HepG2 (cell line): ENCODE measurements around the gene ARHGEF11. TPM values are rescaled to one million over a fixed set of nuclear protein-coding genes. Genes with fewer than 3 reads are reported as not detected.

Source experiments
- ATAC-seq: fragments of 200-7000 bp; cut with Tn5 transposase; 3 replicates; pipeline ENCODE4 v1.9.1; 2020; ENCODE audit warnings: mild to moderate bottlenecking, moderate library complexity
- BruUV-seq: library from RNA; stranded (reverse); fragments of 400-500 nt; replicated peaks from 2 replicates; lab custom pipeline; 2021; lab: Mats Ljungman, UMichigan
- CTCF ChIA-PET: fragments of 300-600 bp; formaldehyde crosslinking; extraction: SDS; loops from one replicate; lab custom pipeline; 2021; ENCODE audit warnings: low total read pairs, inconsistent platforms, low intra/inter-chr PET ratio; lab: Yijun Ruan, JAX
- POLR2A ChIA-PET: fragments of 350-600 bp; sonication (Branson Sonifier 250); formaldehyde crosslinking; loops from one replicate; lab custom pipeline; 2020; ENCODE audit warnings: antibody characterized with exemption, inconsistent platforms; lab: Yijun Ruan, JAX
- DNase-seq: peaks from one replicate; pipeline ENCODE4 v3.0.0-alpha.2; 2015; ENCODE audit warnings: low spot score
- FAIRE-seq: peaks from 3 replicates; lab custom pipeline; 2011; peaks lifted over from hg19 to GRCh38; lab: Jason Lieb, UNC
- H2AFZ ChIP-seq: one replicate; pipeline ENCODE4 v1.6.1; 2011; ENCODE audit warnings: low read length, inconsistent platforms
- H3K27ac ChIP-seq: fragments of 300-600 bp; 3 replicates; pipeline ENCODE4 v1.8.0; 2011; ENCODE audit warnings: mixed run types, mild to moderate bottlenecking, mixed read lengths, low read length, inconsistent platforms; ENCODE audit not compliant: insufficient read depth; ENCODE audit errors: extremely low read length
- H3K27me3 ChIP-seq, 2 experiments: fragments of 200-600 bp in 1 of 2; 2 replicates in 1 of 2; 3 replicates in 1 of 2; pipeline versions ENCODE4 v1.6.0 to v1.8.0; 2011; ENCODE audit warnings: low read length in 2 of 2, mild to moderate bottlenecking in 2 of 2, moderate library complexity in 2 of 2, inconsistent platforms in 1 of 2; ENCODE audit not compliant: insufficient read depth in 2 of 2, control insufficient read depth in 1 of 2
- H3K36me3 ChIP-seq, 2 experiments: fragments of 200-600 bp in 1 of 2; replicated peaks in 1 of 2; 2 replicates in 1 of 2; 3 replicates in 1 of 2; pipeline versions ENCODE4 v1.5.1 to v1.8.0; 2011; ENCODE audit warnings: low read length in 2 of 2, inconsistent platforms in 1 of 2; ENCODE audit not compliant: insufficient read depth in 2 of 2, control insufficient read depth in 1 of 2
- H3K4me1 ChIP-seq: 2 replicates; pipeline ENCODE4 v1.5.1; 2012; ENCODE audit warnings: low read length, inconsistent platforms; ENCODE audit not compliant: insufficient read depth
- H3K4me2 ChIP-seq: 2 replicates; pipeline ENCODE4 v1.6.0; 2011; ENCODE audit warnings: low read depth, low read length, inconsistent platforms
- H3K4me3 ChIP-seq, 3 experiments: fragments of 200-600 bp in 1 of 3; sonication (generic), shearing (Covaris generic) in 1 of 3; replicated peaks in 1 of 3; 2 replicates each; pipeline ENCODE4 v1.5.1; 2011 to 2016; ENCODE audit warnings: low read length in 3 of 3, inconsistent platforms in 2 of 3, low read depth in 2 of 3, mild to moderate bottlenecking in 2 of 3, control low read depth in 1 of 3, mixed read lengths in 1 of 3; ENCODE audit not compliant: insufficient read depth in 1 of 3
- H3K79me2 ChIP-seq: one replicate; pipeline ENCODE4 v1.6.1; 2011; ENCODE audit warnings: low read length, inconsistent platforms; ENCODE audit not compliant: insufficient read depth
- H3K9ac ChIP-seq: 2 replicates; pipeline ENCODE4 v1.6.0; 2011; ENCODE audit warnings: mild to moderate bottlenecking, low read depth, low read length, inconsistent platforms; ENCODE audit not compliant: insufficient read depth
- H3K9me3 ChIP-seq: 2 replicates; pipeline ENCODE4 v1.5.1; 2012; ENCODE audit warnings: mild to moderate bottlenecking, low read length
- H4K20me1 ChIP-seq: 2 replicates; pipeline ENCODE4 v1.6.0; 2011; ENCODE audit warnings: inconsistent platforms, mild to moderate bottlenecking, low read length, moderate library complexity; ENCODE audit not compliant: insufficient read depth
- ATF1 ChIP-seq: IDR thresholded peaks from 2 replicates; pipeline ENCODE4 v1.6.1; 2016; ENCODE audit warnings: mild to moderate bottlenecking, control low read depth
- IRX3 ChIP-seq: sonication (generic); formaldehyde crosslinking; IDR thresholded peaks from 2 replicates; pipeline ENCODE4 v1.8.1; 2023; ENCODE audit warnings: mild to moderate bottlenecking, low read depth, missing genetic modification reagents, borderline replicate concordance
- KAT7 ChIP-seq: IDR thresholded peaks from 2 replicates; pipeline ENCODE4 v1.6.1; 2018; ENCODE audit warnings: borderline replicate concordance, missing compliant biosample characterization
- MZF1 ChIP-seq: sonication (generic); formaldehyde crosslinking; IDR thresholded peaks from 2 replicates; pipeline ENCODE4 v1.8.1; 2023; ENCODE audit warnings: mild to moderate bottlenecking, missing genetic modification reagents, borderline replicate concordance
- TBL1XR1 ChIP-seq: fragments of 150-350 bp; IDR thresholded peaks from 2 replicates; pipeline ENCODE4 v1.6.1; 2014; ENCODE audit warnings: borderline replicate concordance, low read length; ENCODE audit not compliant: partially characterized antibody
- U2AF1 ChIP-seq: fragments of 200-400 bp; formaldehyde crosslinking; optimal IDR thresholded peaks from 2 replicates; pipeline ENCODE3; 2017; ENCODE audit warnings: mild to moderate bottlenecking, low read depth, low read length
- ZFP37 ChIP-seq: sonication (generic); formaldehyde crosslinking; IDR thresholded peaks from 2 replicates; pipeline ENCODE4 v1.4.0; 2020; ENCODE audit warnings: missing genetic modification reagents, borderline replicate concordance
- ZNF570 ChIP-seq: sonication (generic); formaldehyde crosslinking; IDR thresholded peaks from 2 replicates; pipeline ENCODE4 v1.4.0; 2020; ENCODE audit warnings: mild to moderate bottlenecking, missing genetic modification reagents, borderline replicate concordance
- ZNF644 ChIP-seq: IDR thresholded peaks from 2 replicates; pipeline ENCODE4 v1.6.1; 2016; ENCODE audit warnings: low read depth
- WGBS: methylation state at CpG from one replicate; pipeline ENCODE4 v1.1.6; 2017; ENCODE audit warnings: low lambda C conversion rate; 5-methylcytosine and 5-hydroxymethylcytosine counted together
- in situ Hi-C: cut with HindIII; loops from 2 replicates; pipeline ENCODE4 v1.10.0; 2017; ENCODE audit warnings: low pct_unique_long_range_greater_than_20kb; ENCODE audit not compliant: extremely low pct_ligation_motif_present
- intact Hi-C: fragments of 100-400 bp; cut with micrococcal nuclease; formaldehyde crosslinking; loops from one replicate; pipeline ENCODE4 v1.10.0; 2022; ENCODE audit not compliant: unreplicated experiment
- polyA plus RNA-seq, 8 experiments: library from polyadenylated mRNA; depleted of rRNA in 3 of 8; stranded (reverse) in 7 of 8; unstranded in 1 of 8; fragments of >200 nt; fragmentation: Illumina TruSeq in 4 of 8; extraction: Trizol in 4 of 8; gene quantifications; 2 replicates each; pipeline versions ENCODE4 v1.2.1 to v1.2.3, GENCODE V29; 2011 to 2016; ENCODE audit warnings: low read depth in 4 of 8, missing spikeins in 1 of 8, mixed read lengths in 1 of 8; ENCODE audit not compliant: insufficient read depth in 1 of 8
- total RNA-seq, 5 experiments: library from RNA; depleted of rRNA; stranded (reverse); fragments of >200 nt; fragmentation: Illumina TruSeq; extraction: Trizol; gene quantifications; 2 replicates each; pipeline ENCODE4 v1.2.3, GENCODE V29; 2016; ENCODE audit warnings: low read depth in 1 of 5
- TF ChIP-seq, protein P1 (sequence below): IDR thresholded peaks from 2 replicates; pipeline ENCODE4 v1.6.1; 2012; ENCODE audit warnings: low read depth, low read length, improper control_type of control experiment
- TF ChIP-seq, protein P2 (sequence below): IDR thresholded peaks from 2 replicates; pipeline ENCODE4 v1.6.1; 2016; ENCODE audit warnings: low read depth
- TF ChIP-seq, protein P3 (sequence below): sonication (generic); formaldehyde crosslinking; IDR thresholded peaks from 2 replicates; pipeline ENCODE4 v1.5.0; 2020; ENCODE audit warnings: missing genetic modification reagents

The ARHGEF11 gene
- total and polyA plus RNA-seq, 2 of the 13 experiments (the other 11 are each of a cell fraction or from before 2014, with no cell fraction given) = 16.5 to 21.2 TPM

DNA sequence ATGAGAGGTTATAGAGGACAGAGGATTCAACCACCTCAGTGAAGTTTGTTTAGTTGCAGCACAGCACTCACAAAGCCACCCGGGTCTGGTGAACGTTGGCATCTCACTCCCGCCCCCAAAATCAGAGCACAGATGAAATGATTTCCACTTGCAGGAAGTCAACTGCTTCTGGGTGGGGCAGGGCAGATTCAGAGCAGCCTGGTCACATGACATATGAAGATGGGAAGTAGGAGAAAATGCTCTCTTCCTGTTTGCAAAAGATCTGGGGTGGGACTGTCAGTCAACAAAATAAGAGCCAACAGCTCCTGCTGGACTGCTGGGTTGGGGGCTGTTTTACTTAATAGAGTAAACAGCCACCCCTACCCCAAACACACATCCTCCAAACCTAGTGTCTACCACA, 81.9 kb downstream of the ARHGEF11 start:
- H2AFZ ChIP-seq = no peak overlapping the region
- H3K27ac ChIP-seq = no peak overlapping the region
- DNase-seq (no peak), FAIRE-seq (no peak), ATAC-seq (no peak; the same call in 2 of the 3 replicates)
- BruUV-seq = no TSS peak
- H3K4me2 ChIP-seq = no peak overlapping the region
- WGBS = 42% methylated on average over 3 of the region's 3 CpGs
- no peak overlapping the region for H3K4me3 ChIP-seq
- peaks cover 14 to 62% of the 10 kb centered on the region in 2 experiments for H3K36me3 ChIP-seq
- H4K20me1 ChIP-seq = no peaks in the 10 kb centered on the region
- POLR2A ChIA-PET = no interaction called here
- no peaks in the 10 kb centered on the region for H3K27me3 ChIP-seq
- no peaks in the 10 kb centered on the region for H3K79me2 ChIP-seq
- H3K4me1 ChIP-seq = peaks cover 12% of the 10 kb centered on the region; the same call in 1 of the 2 replicates
- CTCF ChIA-PET = no interaction called here
- in situ Hi-C loops (no loop called here), intact Hi-C loops (no loop called here)
- TF ChIP-seq KAT7 (CRISPR knock-in tag) = no peak
- TF ChIP-seq, protein P1, sequence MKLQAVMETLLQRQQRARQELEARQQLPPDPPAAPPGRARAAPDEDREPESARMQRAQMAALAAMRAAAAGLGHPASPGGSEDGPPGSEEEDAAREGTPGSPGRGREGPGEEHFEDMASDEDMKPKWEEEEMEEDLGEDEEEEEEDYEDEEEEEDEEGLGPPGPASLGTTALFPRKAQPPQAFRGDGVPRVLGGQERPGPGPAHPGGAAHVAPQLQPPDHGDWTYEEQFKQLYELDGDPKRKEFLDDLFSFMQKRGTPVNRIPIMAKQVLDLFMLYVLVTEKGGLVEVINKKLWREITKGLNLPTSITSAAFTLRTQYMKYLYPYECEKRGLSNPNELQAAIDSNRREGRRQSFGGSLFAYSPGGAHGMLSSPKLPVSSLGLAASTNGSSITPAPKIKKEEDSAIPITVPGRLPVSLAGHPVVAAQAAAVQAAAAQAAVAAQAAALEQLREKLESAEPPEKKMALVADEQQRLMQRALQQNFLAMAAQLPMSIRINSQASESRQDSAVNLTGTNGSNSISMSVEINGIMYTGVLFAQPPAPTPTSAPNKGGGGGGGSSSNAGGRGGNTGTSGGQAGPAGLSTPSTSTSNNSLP = no peak
- no peak for TF ChIP-seq TBL1XR1
- TF ChIP-seq ZFP37 (CRISPR knock-in tag) = no peak
- H3K9ac ChIP-seq = no peak overlapping the region
- no peaks in the 10 kb centered on the region for H3K9me3 ChIP-seq

DNA sequence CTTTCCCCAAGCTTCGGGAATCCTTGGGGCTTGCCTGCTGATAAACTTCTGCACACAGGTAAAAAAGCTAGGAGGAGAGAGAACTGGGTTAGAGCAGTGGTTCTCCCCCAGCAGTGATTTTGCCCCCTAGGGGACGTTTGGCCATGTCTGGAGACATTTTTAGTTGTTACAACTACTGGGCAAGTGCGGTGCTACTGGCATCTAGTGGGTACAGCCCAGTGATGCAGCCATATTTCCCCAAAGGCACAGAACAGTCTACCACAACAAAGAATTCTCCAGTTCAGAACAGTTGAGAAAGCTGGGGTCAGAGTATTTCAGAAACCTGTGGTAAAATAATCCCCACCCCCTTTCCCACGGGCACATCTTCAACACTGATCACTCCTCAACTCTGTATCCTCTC, 83.8 kb downstream of the ARHGEF11 start:
- intact Hi-C loops (no loop called here), in situ Hi-C loops (no loop called here)
- Histone ChIP-seq H3K79me2 (no peaks in the 10 kb centered on the region), H3K9me3 (no peaks in the 10 kb centered on the region), H3K36me3 (peaks cover 19 to 65% of the 10 kb centered on the region in 2 experiments), H4K20me1 (no peaks in the 10 kb centered on the region), H3K4me1 (peaks cover 12% of the 10 kb centered on the region; the same call in 1 of the 2 replicates), H3K4me2 (no peak overlapping the region), H3K27me3 (no peaks in the 10 kb centered on the region), H2AFZ (no peak overlapping the region), H3K4me3 (no peak overlapping the region), H3K9ac (no peak overlapping the region), H3K27ac (no peak overlapping the region)
- no peak for TF ChIP-seq ZNF644 (CRISPR knock-in tag)
- TF ChIP-seq IRX3 (CRISPR knock-in tag) = no peak
- no peak for TF ChIP-seq MZF1 (CRISPR knock-in tag)
- no peak for TF ChIP-seq U2AF1
- no peak for TF ChIP-seq ZNF570 (CRISPR knock-in tag)
- TF ChIP-seq, protein P2, sequence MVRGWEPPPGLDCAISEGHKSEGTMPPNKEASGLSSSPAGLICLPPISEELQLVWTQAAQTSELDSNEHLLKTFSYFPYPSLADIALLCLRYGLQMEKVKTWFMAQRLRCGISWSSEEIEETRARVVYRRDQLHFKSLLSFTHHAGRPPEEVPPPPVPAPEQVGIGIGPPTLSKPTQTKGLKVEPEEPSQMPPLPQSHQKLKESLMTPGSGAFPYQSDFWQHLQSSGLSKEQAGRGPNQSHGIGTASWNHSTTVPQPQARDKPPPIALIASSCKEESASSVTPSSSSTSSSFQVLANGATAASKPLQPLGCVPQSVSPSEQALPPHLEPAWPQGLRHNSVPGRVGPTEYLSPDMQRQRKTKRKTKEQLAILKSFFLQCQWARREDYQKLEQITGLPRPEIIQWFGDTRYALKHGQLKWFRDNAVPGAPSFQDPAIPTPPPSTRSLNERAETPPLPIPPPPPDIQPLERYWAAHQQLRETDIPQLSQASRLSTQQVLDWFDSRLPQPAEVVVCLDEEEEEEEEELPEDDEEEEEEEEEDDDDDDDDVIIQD = no peak
- TF ChIP-seq ATF1 (CRISPR knock-in tag) = no peak
- TF ChIP-seq, protein P3, sequence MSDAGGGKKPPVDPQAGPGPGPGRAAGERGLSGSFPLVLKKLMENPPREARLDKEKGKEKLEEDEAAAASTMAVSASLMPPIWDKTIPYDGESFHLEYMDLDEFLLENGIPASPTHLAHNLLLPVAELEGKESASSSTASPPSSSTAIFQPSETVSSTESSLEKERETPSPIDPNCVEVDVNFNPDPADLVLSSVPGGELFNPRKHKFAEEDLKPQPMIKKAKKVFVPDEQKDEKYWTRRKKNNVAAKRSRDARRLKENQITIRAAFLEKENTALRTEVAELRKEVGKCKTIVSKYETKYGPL (CRISPR knock-in tag) = no peak
- WGBS = 72% methylated on average over 4 of the region's 4 CpGs
- CTCF ChIA-PET = no interaction called here
- BruUV-seq = no TSS peak
- no peak for DNase-seq
- POLR2A ChIA-PET = no interaction called here
- FAIRE-seq = no peak
- peak; percentile 66 for ATAC-seq
